ENCODE measurements around the gene ALG14.
"Not testable (repeated sequence)": the region's sequence is repeated elsewhere in the genome, so short reads cannot be mapped to it uniquely, and the experiment has no call there.

Gene ALG14

GRCh38 chr1:95086949-95087533 is 14.3 kb upstream of the ALG14 start:
- DNase-seq, result no peak

- no peak for DNase-seq
Measured at GRCh38 chr1:95085376-95085775, 12.6 kb upstream of the ALG14 start.

- DNase-seq, result peak; percentile 24 to 27
Measured at GRCh38 chr1:95084317-95085176, 11.8 kb upstream of the ALG14 start.

- no peak for DNase-seq
Measured at GRCh38 chr1:95080879-95081278, 8.1 kb upstream of the ALG14 start.

- no peak for DNase-seq
Measured at GRCh38 chr1:95080446-95080845, 7.7 kb upstream of the ALG14 start.

- DNase-seq, result no peak
Measured at GRCh38 chr1:95076034-95076433, 3.3 kb upstream of the ALG14 start.

- no peak for DNase-seq
Measured at GRCh38 chr1:95073446-95073845, 695 bp upstream of the ALG14 start.

- no peak for DNase-seq
Measured at GRCh38 chr1:95072117-95072516, 634 bp downstream of the ALG14 start.

- DNase-seq, result no peak
Measured at GRCh38 chr1:95071539-95071938, 1.2 kb downstream of the ALG14 start.

GRCh38 chr1:95069710-95070093 is 3.0 kb downstream of the ALG14 start:
- DNase-seq, result no peak

- no peak for DNase-seq
Measured at GRCh38 chr1:95068956-95069709, 3.6 kb downstream of the ALG14 start.

- peak in 1 of 2 experiments; percentile 10 for DNase-seq
Measured at GRCh38 chr1:95067568-95067967, 5.2 kb downstream of the ALG14 start.

- DNase-seq, result peak; percentile 73 to 82
Measured at GRCh38 chr1:95067062-95067461, 5.7 kb downstream of the ALG14 start.

GRCh38 chr1:95061445-95062006 is 11.2 kb downstream of the ALG14 start:
- DNase-seq, result no peak

GRCh38 chr1:95058974-95059373 is 13.8 kb downstream of the ALG14 start:
- DNase-seq, result no peak

- no peak for DNase-seq
Measured at GRCh38 chr1:95057351-95057750, 15.4 kb downstream of the ALG14 start.

GRCh38 chr1:95049935-95050334 is 22.8 kb downstream of the ALG14 start:
- no peak for DNase-seq

- DNase-seq, result no peak
Measured at GRCh38 chr1:95048317-95048716, 24.4 kb downstream of the ALG14 start.

GRCh38 chr1:95047624-95048023 is 25.1 kb downstream of the ALG14 start:
- DNase-seq, result not testable (repeated sequence)

- no peak for DNase-seq
Measured at GRCh38 chr1:95046359-95046758, 26.4 kb downstream of the ALG14 start.

GRCh38 chr1:95043141-95043980 is 29.4 kb downstream of the ALG14 start:
- peak; percentile 79 to 85 for DNase-seq

GRCh38 chr1:95042286-95042685 is 30.5 kb downstream of the ALG14 start:
- DNase-seq, result no peak
